Activated naive CD8-positive, alpha-beta T cell treated with anti-CD3 and anti-CD28 coated beads, Interleukin-2, amount 50 U/mL, for 16 hours (primary cell): ENCODE results near the gene CD44.

Experiments used
- DNase-seq: peaks from one replicate; pipeline ENCODE4 v3.0.0-alpha.2; 2020; ENCODE audit warnings: low read depth, low spot score

Gene CD44

DNA sequence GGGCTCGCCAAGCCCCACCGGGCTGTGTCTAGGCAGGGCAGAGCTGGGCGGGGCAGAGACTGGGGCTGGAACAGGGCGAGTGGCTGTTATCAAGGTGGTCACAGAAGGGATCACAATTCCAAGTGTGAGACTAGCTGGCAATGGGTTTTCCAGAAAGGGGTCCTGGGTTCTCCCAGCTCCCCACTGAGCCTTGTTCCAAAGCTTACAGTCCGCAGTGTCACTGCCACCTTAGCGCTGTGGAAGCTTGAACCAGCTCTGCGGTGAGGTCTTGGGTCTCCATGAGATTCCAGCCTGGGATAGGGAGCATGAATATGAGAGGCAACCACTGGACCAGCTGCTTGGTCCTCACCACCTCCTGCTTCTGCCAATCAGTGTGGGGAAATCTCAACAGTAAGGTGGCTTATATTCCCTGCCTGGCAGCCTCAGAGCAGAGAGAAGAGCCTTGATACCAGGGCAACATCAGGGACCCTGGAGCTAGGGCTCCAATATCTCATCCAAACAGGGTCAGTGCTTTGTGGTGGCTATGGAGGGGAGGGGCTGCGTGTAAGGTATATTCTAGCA lies 831 bp downstream of the CD44 start:
- no peak for DNase-seq

DNA sequence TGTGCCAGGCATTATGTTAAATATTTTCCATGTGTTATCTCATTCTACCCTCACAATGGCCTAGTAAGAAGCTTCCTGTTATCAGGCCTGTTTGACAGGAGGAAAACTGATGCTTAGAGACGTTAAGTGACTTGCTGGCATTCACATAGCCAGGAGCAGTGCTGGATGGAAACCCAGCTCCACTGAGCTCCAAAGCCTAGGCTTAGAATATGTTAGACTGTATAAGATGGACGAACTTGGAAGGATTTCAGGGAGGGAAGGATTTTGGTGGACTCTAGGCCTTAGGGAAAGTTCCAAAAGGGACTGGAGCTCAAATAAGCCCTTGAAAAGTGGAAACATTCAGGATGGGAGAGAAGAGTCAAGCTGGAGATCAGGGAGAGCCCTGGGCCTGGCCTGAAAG lies 2.1 kb downstream of the CD44 start:
- DNase-seq: no peak

GRCh38 chr11:35141571-35141971 lies 2.6 kb downstream of the CD44 start:
- DNase-seq: no peak

DNA sequence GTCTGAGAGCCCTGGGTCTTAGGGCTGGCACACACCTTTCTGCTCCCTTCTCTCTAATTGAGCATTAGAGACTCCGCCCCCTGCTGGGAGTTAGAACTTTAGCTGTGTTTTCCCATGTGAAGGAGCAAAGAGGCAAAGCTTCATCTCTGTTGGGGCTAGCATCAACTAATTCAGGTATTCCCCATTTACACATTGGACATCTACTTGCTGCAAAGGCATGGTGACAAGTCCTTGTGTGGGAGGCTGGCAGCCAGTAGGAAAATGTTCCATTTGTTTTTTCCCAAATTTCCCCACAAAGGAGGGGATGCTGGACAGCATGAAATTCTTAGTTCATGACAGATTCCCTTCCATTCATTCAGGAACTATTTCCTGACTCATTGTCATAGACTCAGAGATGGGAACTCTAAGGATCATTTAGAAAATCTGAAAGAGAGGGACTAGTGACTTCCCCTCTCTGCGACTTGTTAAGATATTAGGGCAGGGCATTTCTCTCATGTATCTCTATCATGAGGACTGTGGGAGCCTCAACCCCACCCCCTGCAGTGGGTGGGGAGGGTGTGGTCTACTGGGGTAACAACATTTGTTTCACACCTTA lies 3.6 kb downstream of the CD44 start:
- DNase-seq: no peak

DNA sequence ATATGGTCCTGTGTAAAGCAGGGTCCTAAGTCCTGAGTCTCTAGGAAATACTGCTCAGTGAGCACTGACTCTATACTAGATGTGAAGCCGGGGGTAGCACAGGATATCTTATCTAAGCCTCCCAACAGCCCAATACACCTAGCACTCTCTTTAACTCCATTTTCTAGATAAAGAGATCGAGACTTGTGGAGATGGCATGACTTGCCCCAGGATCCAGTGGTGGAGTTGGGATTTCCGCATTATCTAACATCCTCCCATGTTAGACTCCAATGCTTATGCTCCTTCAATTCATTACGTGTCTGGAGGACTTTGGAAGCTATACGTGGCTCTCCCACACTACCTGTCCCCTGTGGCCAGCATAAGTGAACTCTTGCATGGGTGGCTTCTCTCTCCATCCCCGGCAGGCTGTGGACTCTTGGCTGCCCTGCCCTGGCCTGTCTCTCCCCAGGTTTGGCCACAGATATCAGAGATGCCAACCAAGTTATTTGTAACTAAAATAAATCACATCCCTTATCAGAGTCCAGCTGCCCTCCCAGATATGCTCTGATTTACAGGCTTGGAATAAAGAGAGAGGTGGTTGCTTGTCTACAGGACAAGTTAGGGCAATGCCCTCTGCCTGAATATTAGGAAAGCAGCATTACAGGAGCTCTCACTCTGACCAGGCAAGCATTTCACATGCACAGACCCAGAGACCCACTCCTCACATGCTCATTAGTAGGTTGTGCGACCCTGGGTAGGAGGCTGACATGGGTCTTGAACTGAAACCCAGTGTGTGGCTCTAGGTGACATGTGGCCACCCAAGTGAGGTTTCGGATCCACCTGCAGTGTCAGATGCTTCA lies 4.5 kb downstream of the CD44 start:
- no peak for DNase-seq

- DNase-seq: no peak
These were observed 5.3 kb downstream of the CD44 start for GRCh38 chr11:35144136-35144741.

DNA sequence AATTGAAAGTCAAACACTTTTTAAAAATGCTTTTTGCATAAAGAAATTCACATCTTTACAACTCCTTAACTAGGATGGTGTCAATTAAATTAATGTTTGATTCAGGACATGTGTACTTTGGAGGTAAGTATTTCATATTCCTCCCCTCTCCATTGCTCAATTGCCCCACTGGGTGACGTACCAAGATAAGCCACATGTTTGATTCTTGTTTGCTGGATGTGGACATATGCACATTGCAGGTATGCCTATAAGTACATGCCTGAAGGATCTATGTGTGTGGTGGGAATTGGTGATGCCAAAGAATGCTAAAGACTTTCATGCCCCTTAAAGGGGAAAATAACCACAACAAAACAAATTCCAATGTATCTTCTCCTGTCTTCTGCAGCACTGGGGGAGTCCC lies 5.8 kb downstream of the CD44 start:
- DNase-seq: no peak

GRCh38 chr11:35145271-35145670 lies 6.3 kb downstream of the CD44 start:
- no peak for DNase-seq

DNA sequence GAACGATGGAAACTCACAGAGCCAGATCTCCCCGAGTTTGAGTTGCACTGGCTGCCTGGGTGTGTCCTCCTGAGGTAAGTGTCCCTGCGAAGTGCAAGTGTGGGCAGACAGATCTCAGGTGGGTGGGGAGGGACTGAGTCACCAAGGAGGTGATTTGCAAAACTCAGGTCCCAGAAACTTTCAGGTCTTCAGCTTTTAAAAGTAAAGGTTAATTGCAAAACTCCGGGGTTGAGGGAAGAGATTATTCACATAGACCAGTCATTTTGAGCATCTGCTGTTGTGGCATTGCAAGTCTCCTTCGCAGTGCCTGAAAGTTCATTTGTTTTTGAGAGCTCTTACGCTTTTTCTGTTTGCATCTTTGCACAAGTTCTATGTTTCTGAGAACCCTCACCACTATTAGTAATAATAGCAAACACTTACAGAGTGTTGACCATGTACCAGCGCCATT lies 7.1 kb downstream of the CD44 start:
- DNase-seq: peak; percentile 68

- DNase-seq: no peak
These were observed 7.7 kb downstream of the CD44 start for GRCh38 chr11:35146711-35147110.

DNA sequence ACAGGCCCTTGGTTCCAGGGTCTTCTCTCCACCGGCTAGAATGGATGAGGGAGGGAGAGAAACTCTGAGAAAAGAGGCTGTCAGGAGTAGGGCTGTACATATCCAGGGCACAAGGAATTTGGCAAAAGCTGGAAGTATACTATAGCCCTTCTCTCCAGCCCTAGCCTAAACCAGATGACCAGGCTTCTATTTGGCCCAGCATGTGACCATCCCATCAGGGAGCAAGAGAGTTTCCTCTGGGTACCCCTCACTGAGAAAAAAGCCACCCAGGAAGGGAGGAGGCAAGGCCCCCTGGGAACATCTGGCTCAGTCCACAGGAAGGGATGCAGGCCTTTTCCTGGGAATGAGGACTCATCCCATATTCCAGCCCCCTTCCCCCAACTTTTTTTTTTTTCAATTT lies 8.3 kb downstream of the CD44 start:
- no peak for DNase-seq

DNA sequence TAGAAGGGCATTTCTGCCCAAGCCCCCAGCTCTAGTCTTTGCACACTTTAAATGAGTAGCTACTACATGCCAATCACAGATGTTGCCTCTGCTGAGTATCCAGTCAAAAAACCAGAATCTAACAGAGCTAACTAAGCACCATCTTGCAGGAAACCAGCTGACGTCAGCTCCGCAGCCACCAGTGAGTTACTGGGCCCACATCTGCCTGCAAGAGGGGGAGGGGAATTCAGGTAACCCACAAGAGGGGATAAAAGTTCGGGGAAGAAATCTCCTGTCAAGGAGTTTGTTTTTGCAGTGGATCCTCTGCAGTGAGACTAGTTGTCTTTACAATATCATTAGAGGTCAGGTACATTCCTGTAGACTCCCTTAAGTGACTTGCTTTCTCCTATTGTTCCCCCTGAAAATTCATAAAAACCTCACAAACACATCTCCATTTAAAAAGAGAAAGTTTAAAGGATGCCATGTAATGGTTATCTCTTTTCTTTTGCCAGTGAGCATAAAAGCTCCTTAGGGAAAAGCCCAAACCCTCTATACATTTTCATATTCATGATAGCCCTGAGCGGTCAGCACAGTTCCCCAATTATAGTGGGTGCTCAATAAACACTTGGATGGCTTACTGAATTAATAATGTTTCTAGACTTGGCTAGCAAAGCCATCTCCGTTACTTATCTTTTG lies 9.3 kb downstream of the CD44 start:
- DNase-seq: no peak

DNA sequence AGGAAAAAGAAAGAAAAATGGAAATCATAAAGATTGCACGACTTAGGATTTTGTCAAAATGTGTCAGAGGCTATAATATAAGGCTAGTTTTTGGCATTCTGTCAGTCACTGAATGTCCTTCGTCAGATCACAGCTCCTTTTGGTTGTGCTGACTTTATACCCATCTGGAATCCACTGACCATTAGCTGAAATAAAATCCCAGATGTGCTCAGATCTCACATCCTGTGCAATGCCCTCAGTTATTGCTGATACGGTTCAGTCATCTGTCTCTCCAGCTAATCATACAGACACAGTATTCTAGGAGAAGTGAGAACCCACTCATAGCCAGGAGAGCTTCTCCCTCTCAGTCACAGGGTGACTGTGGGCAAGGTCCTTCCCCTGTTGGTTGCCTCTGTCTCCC lies 11.5 kb downstream of the CD44 start:
- no peak for DNase-seq

GRCh38 chr11:35151241-35151640 lies 12.3 kb downstream of the CD44 start:
- no peak for DNase-seq

DNA sequence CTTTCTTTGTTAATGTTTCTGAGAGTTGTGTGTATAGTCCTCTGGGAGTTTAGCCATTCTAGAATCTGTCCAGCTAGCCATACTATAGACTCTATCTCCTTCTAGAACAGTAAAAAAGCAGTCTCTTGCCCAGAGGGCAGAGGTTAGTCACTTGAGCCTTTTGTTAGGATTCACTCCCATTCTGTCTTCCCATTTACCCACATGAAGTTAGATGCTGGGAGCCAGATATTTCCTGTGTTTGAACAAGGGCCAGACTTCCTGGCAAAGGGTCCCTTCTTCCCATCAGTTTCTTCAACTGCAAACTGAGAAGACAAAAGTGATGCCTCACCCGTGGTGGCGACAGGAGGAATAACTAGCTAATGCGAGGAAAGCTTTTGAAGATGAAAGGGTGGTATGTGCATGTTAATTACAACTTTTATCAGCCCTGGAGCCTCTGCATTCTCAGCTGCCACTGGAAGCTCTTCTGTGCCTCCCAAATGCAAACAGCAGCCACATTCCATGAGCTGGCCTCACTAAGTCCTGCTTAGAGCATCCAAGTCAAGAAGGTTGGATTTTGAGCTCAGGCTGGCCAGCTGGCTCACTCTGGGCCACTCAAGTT lies 12.8 kb downstream of the CD44 start:
- DNase-seq: no peak

DNA sequence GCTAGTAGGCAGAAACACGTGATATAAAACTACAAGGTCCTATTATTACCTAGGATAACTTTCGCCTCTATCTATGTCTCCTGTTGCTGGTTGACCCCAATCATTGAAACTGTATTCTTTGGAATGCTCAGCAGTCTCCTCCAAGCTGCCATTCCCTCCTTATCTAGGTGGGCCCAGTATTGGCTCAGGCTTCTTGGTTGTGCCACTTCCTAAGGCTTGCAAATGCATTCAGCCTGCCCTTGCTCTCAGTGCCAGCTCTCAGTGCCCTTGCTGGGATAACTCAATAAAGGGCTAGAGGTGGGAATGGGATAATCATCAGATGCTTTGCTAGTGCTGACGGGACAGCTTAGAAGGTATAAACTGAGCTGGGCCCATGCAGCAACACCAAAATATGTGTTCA lies 13.6 kb downstream of the CD44 start:
- no peak for DNase-seq

DNA sequence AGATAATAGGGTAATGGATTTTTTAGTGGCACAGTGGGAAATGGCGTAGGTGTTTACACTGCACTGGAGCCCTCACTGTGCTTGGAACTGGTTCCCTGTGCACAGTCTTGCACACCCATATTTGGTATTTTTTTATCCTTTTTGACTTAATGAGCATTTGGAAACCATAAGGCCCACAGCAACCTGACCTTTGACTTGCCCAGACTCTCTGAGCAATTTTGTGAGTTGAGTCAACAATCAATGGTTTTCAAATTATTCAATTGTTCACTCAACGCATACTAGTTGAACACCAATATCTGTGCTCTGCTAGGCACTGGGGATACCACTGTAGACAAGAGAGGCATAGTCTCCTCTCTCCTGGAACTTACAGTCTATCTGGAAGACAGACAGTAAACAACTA lies 14.3 kb downstream of the CD44 start:
- no peak for DNase-seq

DNA sequence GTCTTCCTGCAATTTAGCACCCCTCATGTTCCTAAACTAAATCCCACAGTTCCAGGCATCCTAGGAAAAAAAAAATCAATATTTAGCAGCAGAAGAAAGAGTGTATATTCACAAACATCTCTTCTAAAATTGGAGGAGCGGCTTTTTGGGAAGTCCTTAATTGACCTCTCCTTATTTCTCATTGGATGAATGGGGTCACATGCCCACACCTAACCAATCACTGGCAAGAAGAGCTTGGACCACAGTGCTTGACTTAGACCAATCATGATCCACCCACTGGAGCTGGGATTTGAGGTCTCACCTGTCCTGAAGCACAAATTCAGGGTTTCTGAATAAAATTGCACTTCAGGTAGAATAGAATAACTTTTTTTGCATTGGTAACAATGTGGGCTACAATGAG lies 16.0 kb downstream of the CD44 start:
- no peak for DNase-seq

DNA sequence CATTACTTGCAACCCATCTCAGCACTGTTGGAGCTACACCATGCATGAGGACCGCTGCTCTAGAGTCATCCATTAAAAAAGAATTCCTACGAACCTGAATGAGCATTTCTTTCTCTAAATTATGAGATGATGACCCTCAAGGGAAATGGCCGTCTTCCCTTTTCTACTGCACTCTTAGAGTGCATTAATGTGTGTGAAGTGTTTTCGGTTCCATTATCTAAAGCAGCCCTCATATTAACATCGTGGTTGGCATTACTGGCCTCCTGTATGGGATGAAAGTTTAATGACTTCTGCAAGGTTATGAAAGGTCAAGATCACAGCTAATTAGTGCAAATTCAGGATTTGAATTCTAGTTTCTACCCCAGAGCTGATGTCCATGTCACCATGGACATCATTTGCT lies 16.7 kb downstream of the CD44 start:
- no peak for DNase-seq

DNA sequence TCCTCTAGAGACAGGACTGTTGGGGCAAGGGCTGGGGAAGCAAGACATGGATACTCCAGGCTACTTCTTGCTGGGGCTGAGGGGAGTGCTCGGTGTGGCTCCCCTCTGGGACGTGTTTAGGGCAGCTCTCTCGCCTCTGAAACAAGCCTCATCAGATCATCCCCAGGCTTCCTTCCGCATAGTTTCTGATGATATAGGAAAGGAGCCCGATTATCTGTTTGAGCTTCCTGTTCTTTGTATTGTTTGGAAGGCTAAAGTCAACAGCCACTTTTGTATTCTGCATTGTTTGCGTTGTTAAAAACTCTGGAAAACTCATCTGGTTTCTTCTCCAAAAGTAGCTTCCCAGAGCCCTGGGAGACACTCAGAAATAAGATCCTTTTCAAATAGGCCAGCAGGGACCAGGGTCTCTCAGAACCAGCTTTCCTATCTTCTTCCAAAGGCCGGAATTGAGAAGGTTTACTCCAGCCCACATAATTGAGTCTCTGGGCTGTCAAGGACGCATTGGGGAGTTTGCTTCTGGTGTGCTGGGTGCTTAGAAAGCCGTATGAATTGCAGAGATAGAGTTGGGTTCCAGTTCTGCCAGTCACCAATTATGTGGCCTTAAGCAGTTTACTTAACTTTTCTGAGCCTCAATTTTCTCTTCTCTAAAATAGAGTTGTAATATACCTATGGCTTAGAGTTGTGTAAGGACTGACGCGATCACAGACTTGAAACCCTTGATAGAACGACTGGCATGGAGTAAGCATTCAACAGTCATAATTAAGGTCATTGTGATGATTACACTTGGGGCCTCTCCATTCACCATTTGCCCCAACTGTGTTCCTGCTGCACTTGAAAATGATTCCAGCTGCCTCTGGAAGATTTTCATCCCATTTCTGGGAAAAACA lies 19.1 kb downstream of the CD44 start:
- DNase-seq: no peak
